Measurements from ENCODE around the gene HEATR5B.

- no peak for TF ChIP-seq CTCF (IDR thresholded peaks at IDR 0.05; ENCODE audit: low read depth, low read length)
- TF ChIP-seq MYC (IDR thresholded peaks at IDR 0.05; ENCODE audit: low read depth, low read length), result no peak
- TF ChIP-seq POLR2A (IDR thresholded peaks at IDR 0.05; ENCODE audit: extremely low read depth, insufficient read length), result no peak
- TF ChIP-seq MAX (IDR thresholded peaks at IDR 0.05; ENCODE audit: low read depth, low read length), result no peak
These were observed 5.9 kb upstream of the HEATR5B start for GRCh38 chr2:37090019-37090477.
